ENCODE data around the gene BTBD19. TPM values are rescaled to one million over a fixed set of nuclear protein-coding genes. Genes with fewer than 3 reads are reported as not detected.

BTBD19 gene
- total RNA-seq, 2 experiments from 2014 or later = 3.7 to 4.5 TPM

- peaks cover 5% of the 10 kb centered on the region for H3K27me3 Mint-ChIP-seq
- DNase-seq (no peak), ATAC-seq (no peak)
- no peak overlapping the region for H3K4me3 Mint-ChIP-seq
- H3K36me3 Mint-ChIP-seq = peaks cover 12% of the 10 kb centered on the region
- H3K9me3 Mint-ChIP-seq (ENCODE audit: low read depth) = no peaks in the 10 kb centered on the region
- CTCF ChIA-PET = interaction anchor here (4.6 kb wide), 1 partner anchor 13 kb away, joined by 19 read pairs; no protein-coding TSS in a partner anchor
- H3K4me1 Mint-ChIP-seq = no peaks in the 10 kb centered on the region
- no peak overlapping the region for H3K27ac Mint-ChIP-seq
Measured at GRCh38 chr1:44848456-44849181, 40.3 kb downstream of the BTBD19 start.

- Mint-ChIP-seq H3K27me3 (peaks cover under 1% of the 10 kb centered on the region), H3K9me3 (ENCODE audit: low read depth) (no peaks in the 10 kb centered on the region), H3K4me1 (no peaks in the 10 kb centered on the region), H3K4me3 (no peak overlapping the region), H3K27ac (no peak overlapping the region), H3K36me3 (peaks cover 12% of the 10 kb centered on the region)
- DNase-seq = no peak
- CTCF ChIA-PET = interaction anchor here (4.6 kb wide), 1 partner anchor 14 kb away, joined by 19 read pairs; no protein-coding TSS in a partner anchor
- ATAC-seq = no peak
Measured at GRCh38 chr1:44849575-44850132, 41.3 kb downstream of the BTBD19 start.

GRCh38 chr1:44851308-44851707 lies 43.0 kb downstream of the BTBD19 start:
- H3K4me3 Mint-ChIP-seq = no peak overlapping the region
- H3K27me3 Mint-ChIP-seq = no peaks in the 10 kb centered on the region
- CTCF ChIA-PET = interaction anchor here (1.9 kb wide), 1 partner anchor 16 kb away, joined by 6 read pairs; no protein-coding TSS in a partner anchor
- peaks cover 13% of the 10 kb centered on the region for H3K36me3 Mint-ChIP-seq
- no peaks in the 10 kb centered on the region for H3K4me1 Mint-ChIP-seq
- ATAC-seq (no peak), DNase-seq (no peak)
- H3K9me3 Mint-ChIP-seq (ENCODE audit: low read depth) = no peaks in the 10 kb centered on the region
- H3K27ac Mint-ChIP-seq = no peak overlapping the region

GRCh38 chr1:44853201-44853600 lies 44.9 kb downstream of the BTBD19 start:
- Mint-ChIP-seq H3K27ac (no peak overlapping the region), H3K36me3 (peaks cover 14% of the 10 kb centered on the region), H3K9me3 (ENCODE audit: low read depth) (no peaks in the 10 kb centered on the region), H3K4me3 (no peak overlapping the region), H3K4me1 (no peaks in the 10 kb centered on the region), H3K27me3 (no peaks in the 10 kb centered on the region)
- ATAC-seq (no peak), DNase-seq (no peak)
- CTCF ChIA-PET = interaction anchor here (1.9 kb wide), 1 partner anchor 18 kb away, joined by 6 read pairs; no protein-coding TSS in a partner anchor

- Mint-ChIP-seq H3K9me3 (ENCODE audit: low read depth) (no peaks in the 10 kb centered on the region), H3K27ac (no peak overlapping the region), H3K4me1 (no peaks in the 10 kb centered on the region), H3K27me3 (no peaks in the 10 kb centered on the region), H3K4me3 (no peak overlapping the region), H3K36me3 (peaks cover 12% of the 10 kb centered on the region)
- DNase-seq = no peak
- no peak for ATAC-seq
- CTCF ChIA-PET = interaction anchor here (0.8 kb wide), 1 partner anchor 12 kb away, joined by 3 read pairs; no protein-coding TSS in a partner anchor
Measured at GRCh38 chr1:44854970-44855369, 46.6 kb downstream of the BTBD19 start.

GRCh38 chr1:44855742-44856141 lies 47.4 kb downstream of the BTBD19 start:
- CTCF ChIA-PET = no interaction called here
- Mint-ChIP-seq H3K36me3 (peaks cover 12% of the 10 kb centered on the region), H3K4me3 (no peak overlapping the region), H3K4me1 (no peaks in the 10 kb centered on the region), H3K9me3 (ENCODE audit: low read depth) (no peaks in the 10 kb centered on the region), H3K27me3 (no peaks in the 10 kb centered on the region), H3K27ac (no peak overlapping the region)
- DNase-seq (no peak), ATAC-seq (no peak)

GRCh38 chr1:44857446-44857845 lies 49.1 kb downstream of the BTBD19 start:
- CTCF ChIA-PET = no interaction called here
- H3K4me1 Mint-ChIP-seq = no peaks in the 10 kb centered on the region
- DNase-seq (no peak), ATAC-seq (no peak)
- no peaks in the 10 kb centered on the region for H3K27me3 Mint-ChIP-seq
- no peak overlapping the region for H3K4me3 Mint-ChIP-seq
- H3K36me3 Mint-ChIP-seq = peaks cover 10% of the 10 kb centered on the region
- H3K27ac Mint-ChIP-seq = no peak overlapping the region
- H3K9me3 Mint-ChIP-seq (ENCODE audit: low read depth) = no peaks in the 10 kb centered on the region

- Mint-ChIP-seq H3K9me3 (ENCODE audit: low read depth) (no peaks in the 10 kb centered on the region), H3K4me3 (no peak overlapping the region), H3K27me3 (no peaks in the 10 kb centered on the region), H3K27ac (no peak overlapping the region), H3K36me3 (peaks cover 13% of the 10 kb centered on the region), H3K4me1 (no peaks in the 10 kb centered on the region)
- no peak for DNase-seq
- ATAC-seq = no peak
- CTCF ChIA-PET = no interaction called here
Measured at GRCh38 chr1:44860331-44860730, 52.0 kb downstream of the BTBD19 start.

GRCh38 chr1:44860891-44861425 lies 52.6 kb downstream of the BTBD19 start:
- no peak for DNase-seq
- no peaks in the 10 kb centered on the region for H3K27me3 Mint-ChIP-seq
- no peaks in the 10 kb centered on the region for H3K4me1 Mint-ChIP-seq
- no peaks in the 10 kb centered on the region for H3K9me3 Mint-ChIP-seq (ENCODE audit: low read depth)
- no peak for ATAC-seq
- peaks cover 10% of the 10 kb centered on the region for H3K36me3 Mint-ChIP-seq
- no peak overlapping the region for H3K27ac Mint-ChIP-seq
- H3K4me3 Mint-ChIP-seq = no peak overlapping the region
- CTCF ChIA-PET = interaction anchor here (0.8 to 1.5 kb wide), 2 partner anchors 19 to 150 kb away, joined by 3 to 5 read pairs; partner anchors contain the start of genes HECTD3 and UROD

- DNase-seq = no peak
- no peaks in the 10 kb centered on the region for H3K4me1 Mint-ChIP-seq
- H3K4me3 Mint-ChIP-seq = no peak overlapping the region
- peaks cover 6% of the 10 kb centered on the region for H3K36me3 Mint-ChIP-seq
- no peaks in the 10 kb centered on the region for H3K9me3 Mint-ChIP-seq (ENCODE audit: low read depth)
- H3K27ac Mint-ChIP-seq = no peak overlapping the region
- H3K27me3 Mint-ChIP-seq = no peaks in the 10 kb centered on the region
- CTCF ChIA-PET = no interaction called here
- no peak for ATAC-seq
Measured at GRCh38 chr1:44862829-44863401, 54.6 kb downstream of the BTBD19 start.

Other genes starting within 250 kb of the BTBD19 start
- gene TMEM53, start 134.0 kb upstream of the BTBD19 start, total RNA-seq = 1 to 10 TPM; 3.6 to 3.7 TPM
- gene ARMH1, start 133.8 kb upstream of the BTBD19 start, total RNA-seq = 10 to 100 TPM; 17.0 to 17.2 TPM
- not detected for gene RNU5D-1, start 77.4 kb upstream of the BTBD19 start, total RNA-seq
- gene KIF2C, start 68.7 kb upstream of the BTBD19 start, total RNA-seq = 100 to 1,000 TPM; 102 to 107 TPM
- 1,000 to 10,000 TPM; 1,353 to 1,538 TPM for gene RPS8, start 33.0 kb upstream of the BTBD19 start, total RNA-seq
- gene BEST4, start 20.4 kb upstream of the BTBD19 start, total RNA-seq = under 1 TPM; 0.73 to 0.79 TPM
- gene PLK3, start 8.1 kb upstream of the BTBD19 start, total RNA-seq = 10 to 100 TPM; 43.1 to 48.9 TPM
- gene DYNLT4, start 1.2 kb upstream of the BTBD19 start, total RNA-seq = 1 to 10 TPM in 1 of 2 experiments, under 1 TPM in 1; 0.40 to 1.3 TPM
- 1 to 10 TPM in 1 of 2 experiments, under 1 TPM in 1; 0.82 to 3.6 TPM for gene PTCH2, start 34.7 kb downstream of the BTBD19 start, total RNA-seq
- 10 to 100 TPM; 26.5 to 33.3 TPM for gene EIF2B3, start 178.1 kb downstream of the BTBD19 start, total RNA-seq
- 10 to 100 TPM; 31.5 to 32.6 TPM for gene HECTD3, start 202.8 kb downstream of the BTBD19 start, total RNA-seq
- 10 to 100 TPM; 68.5 to 72.7 TPM for gene UROD, start 203.7 kb downstream of the BTBD19 start, total RNA-seq